RWPE1 (cell line): ENCODE measurements around the gene TBC1D22A.

Experiments used
- CTCF ChIA-PET: fragments of 350-600 bp; sonication (Branson Sonifier 250); formaldehyde crosslinking; extraction: SDS; loops from one replicate; lab custom pipeline; 2021; lab: Yijun Ruan, JAX
- POLR2A ChIA-PET: fragments of 400-600 bp; formaldehyde crosslinking; extraction: SDS; loops from one replicate; lab custom pipeline; 2020; ENCODE audit warnings: antibody characterized with exemption; ENCODE audit not compliant: low non-redundant PET; lab: Yijun Ruan, JAX
- DNase-seq: peaks from one replicate; pipeline ENCODE4 v3.0.0; 2012; ENCODE audit warnings: low spot score
- H3K27ac ChIP-seq: fragments of 450-650 bp; 2 replicates; pipeline ENCODE4 v1.5.1; 2017
- TF ChIP-seq, protein P1 (sequence below): fragments of 450-650 bp; conservative IDR thresholded peaks from 2 replicates; pipeline ENCODE4 v1.5.1; 2017; ENCODE audit warnings: low read depth, mild to moderate bottlenecking

The TBC1D22A gene

DNA sequence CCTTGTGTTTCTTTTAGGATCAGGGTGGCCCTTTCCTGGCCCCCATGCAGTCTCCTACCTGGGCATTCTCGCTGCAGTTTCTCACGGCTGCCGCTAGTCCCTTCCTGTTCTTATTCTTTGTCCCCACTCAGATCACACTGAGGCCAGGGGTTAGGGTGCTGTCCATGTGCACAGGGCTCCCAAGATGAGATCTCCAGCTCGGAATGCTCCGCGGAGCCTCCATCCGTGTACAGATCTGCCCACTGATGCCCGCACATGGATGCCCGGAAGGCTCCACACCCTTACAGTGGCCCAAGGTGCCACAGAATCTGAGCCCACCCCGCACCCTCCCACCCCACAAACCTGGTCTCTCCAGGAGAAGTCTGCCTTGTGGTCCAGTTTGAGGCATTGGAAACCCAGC, 457.3 kb downstream of the TBC1D22A start:
- CTCF ChIA-PET, result no interaction called here
- POLR2A ChIA-PET, result no interaction called here
- TF ChIP-seq, protein P1, sequence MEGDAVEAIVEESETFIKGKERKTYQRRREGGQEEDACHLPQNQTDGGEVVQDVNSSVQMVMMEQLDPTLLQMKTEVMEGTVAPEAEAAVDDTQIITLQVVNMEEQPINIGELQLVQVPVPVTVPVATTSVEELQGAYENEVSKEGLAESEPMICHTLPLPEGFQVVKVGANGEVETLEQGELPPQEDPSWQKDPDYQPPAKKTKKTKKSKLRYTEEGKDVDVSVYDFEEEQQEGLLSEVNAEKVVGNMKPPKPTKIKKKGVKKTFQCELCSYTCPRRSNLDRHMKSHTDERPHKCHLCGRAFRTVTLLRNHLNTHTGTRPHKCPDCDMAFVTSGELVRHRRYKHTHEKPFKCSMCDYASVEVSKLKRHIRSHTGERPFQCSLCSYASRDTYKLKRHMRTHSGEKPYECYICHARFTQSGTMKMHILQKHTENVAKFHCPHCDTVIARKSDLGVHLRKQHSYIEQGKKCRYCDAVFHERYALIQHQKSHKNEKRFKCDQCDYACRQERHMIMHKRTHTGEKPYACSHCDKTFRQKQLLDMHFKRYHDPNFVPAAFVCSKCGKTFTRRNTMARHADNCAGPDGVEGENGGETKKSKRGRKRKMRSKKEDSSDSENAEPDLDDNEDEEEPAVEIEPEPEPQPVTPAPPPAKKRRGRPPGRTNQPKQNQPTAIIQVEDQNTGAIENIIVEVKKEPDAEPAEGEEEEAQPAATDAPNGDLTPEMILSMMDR, result no peak
- no peak for DNase-seq
- H3K27ac ChIP-seq, result no peak overlapping the region

DNA sequence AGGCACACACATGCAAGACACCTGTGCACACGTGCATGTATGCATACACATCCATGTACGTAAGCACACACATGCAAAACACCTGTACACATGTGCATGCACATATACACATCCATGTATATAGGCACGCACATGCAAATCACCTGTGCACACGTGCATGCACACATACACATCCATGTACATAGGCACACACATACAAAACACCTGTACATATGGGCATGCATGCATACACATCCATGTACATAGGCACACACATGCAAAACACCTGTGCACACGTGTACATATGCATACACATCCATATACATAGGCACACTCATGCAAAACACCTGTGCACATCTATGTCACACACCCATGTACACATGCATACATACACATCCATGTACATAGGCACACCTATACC, 458.3 kb downstream of the TBC1D22A start:
- TF ChIP-seq, protein P1, result no peak
- DNase-seq, result no peak
- CTCF ChIA-PET, result no interaction called here
- POLR2A ChIA-PET, result no interaction called here
- no peak overlapping the region for H3K27ac ChIP-seq

DNA sequence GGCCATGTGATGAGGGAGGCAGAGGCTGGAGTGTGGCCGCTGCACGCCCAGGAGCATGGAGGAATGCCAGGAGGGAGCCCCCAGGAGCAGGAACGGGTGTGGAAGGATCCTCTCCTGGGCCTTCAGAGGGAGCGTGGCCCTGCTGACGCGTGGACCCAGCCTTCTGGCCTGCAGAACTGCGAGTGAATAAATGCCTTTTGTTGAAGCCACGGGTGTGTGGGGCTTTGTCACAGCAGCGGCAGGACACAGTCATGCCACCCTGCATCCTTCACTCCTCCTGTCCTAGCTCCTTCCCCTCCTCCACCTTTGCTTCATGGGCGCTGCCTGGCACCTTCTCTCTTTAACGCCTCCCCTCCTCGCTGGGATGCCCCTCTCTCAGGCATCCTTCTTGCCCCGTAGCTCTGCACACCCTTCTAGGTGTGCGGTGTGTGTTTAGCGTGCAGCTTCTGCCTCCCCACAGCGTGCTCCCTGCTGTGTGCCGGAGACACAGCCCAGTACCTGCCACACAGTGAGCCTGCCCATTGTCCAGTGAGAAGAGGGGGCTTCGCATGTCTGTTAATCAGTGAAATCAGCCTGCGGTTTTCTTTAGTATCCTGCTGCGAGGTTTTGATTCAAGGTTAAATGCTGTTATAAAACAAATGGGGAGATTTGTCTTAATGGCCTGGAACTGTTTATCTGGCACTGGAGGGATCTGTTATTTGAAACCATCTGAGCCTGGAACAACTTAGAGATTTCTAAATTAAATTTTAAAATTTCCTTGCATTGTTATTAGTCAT, 459.6 kb downstream of the TBC1D22A start:
- H3K27ac ChIP-seq, result no peak overlapping the region
- TF ChIP-seq, protein P1, result no peak
- no peak for DNase-seq
- ChIA-PET POLR2A (no interaction called here), CTCF (interaction anchor here (0.6 kb wide), 1 partner anchor 1270 kb away, joined by 3 read pairs; no protein-coding TSS in a partner anchor)
